ENCODE results near the gene PADI3. TPM values are rescaled to one million over a fixed set of nuclear protein-coding genes. Genes with fewer than 3 reads are reported as not detected.

Gene PADI3
- total RNA-seq, 4 donors from 2014 or later, result not detected

GRCh38 chr1:17328855-17329254 is 80.0 kb downstream of the PADI3 start:
- H3K27me3 ChIP-seq, result peaks cover 0 to 52% (median 3%) of the 10 kb centered on the region in 4 donors
- no peak overlapping the region for H3K27ac ChIP-seq (replicated peaks in 1 of 4)
- H3K4me3 ChIP-seq, result no peak overlapping the region
- intact Hi-C loops (cut with DNase I), result no loop called here
- TF ChIP-seq POLR2AphosphoS5 (IDR thresholded peaks at IDR 0.05) (no peak), EP300 (IDR thresholded peaks at IDR 0.05) (no peak), POLR2A (IDR thresholded peaks at IDR 0.05; ENCODE audit: low read depth) (no peak), CTCF (IDR thresholded peaks at IDR 0.05) (no peak)
- no peaks in the 10 kb centered on the region for H3K4me1 ChIP-seq
- 74% methylated on average over 5 of the region's 5 CpGs for WGBS
- no peaks in the 10 kb centered on the region for H3K36me3 ChIP-seq
- no peak for DNase-seq (ENCODE audit: extremely low spot score)
- H3K9me3 ChIP-seq, result peaks cover 0 to 12% (median 0%) of the 10 kb centered on the region in 4 donors

GRCh38 chr1:17329610-17330009 is 80.7 kb downstream of the PADI3 start:
- intact Hi-C loops (cut with DNase I), result loop anchor here (10.0 kb wide), 1 partner anchor 205 kb away; no protein-coding TSS in a partner anchor
- no peak for DNase-seq (ENCODE audit: extremely low spot score)
- Histone ChIP-seq H3K27me3 (peaks cover 0 to 52% (median 3%) of the 10 kb centered on the region in 4 donors), H3K27ac (replicated peaks in 1 of 4) (no peak overlapping the region), H3K4me1 (no peaks in the 10 kb centered on the region), H3K9me3 (peaks cover 0 to 12% (median 0%) of the 10 kb centered on the region in 4 donors), H3K36me3 (no peaks in the 10 kb centered on the region), H3K4me3 (no peak overlapping the region)
- TF ChIP-seq EP300 (IDR thresholded peaks at IDR 0.05) (no peak), POLR2A (IDR thresholded peaks at IDR 0.05; ENCODE audit: low read depth) (no peak), CTCF (IDR thresholded peaks at IDR 0.05) (no peak), POLR2AphosphoS5 (IDR thresholded peaks at IDR 0.05) (no peak)
- WGBS, result 83% methylated on average over 4 of the region's 4 CpGs

- 76% methylated on average over 7 of the region's 7 CpGs for whole genome bisulfite sequencing
- no peaks in the 10 kb centered on the region for H3K36me3 ChIP-seq
- H3K4me1 ChIP-seq, result no peaks in the 10 kb centered on the region
- TF ChIP-seq EP300 (IDR thresholded peaks at IDR 0.05), result no peak
- no peak for TF ChIP-seq CTCF (IDR thresholded peaks at IDR 0.05)
- no peak for TF ChIP-seq POLR2A (IDR thresholded peaks at IDR 0.05; ENCODE audit: low read depth)
- no peak for TF ChIP-seq POLR2AphosphoS5 (IDR thresholded peaks at IDR 0.05)
- H3K27ac ChIP-seq (replicated peaks in 1 of 4), result no peak overlapping the region
- intact Hi-C loops (cut with DNase I), result loop anchor here (10.0 kb wide), 1 partner anchor 206 kb away; no protein-coding TSS in a partner anchor
- peaks cover 0 to 12% (median 0%) of the 10 kb centered on the region in 4 donors for H3K9me3 ChIP-seq
- peaks cover 0 to 61% (median 5%) of the 10 kb centered on the region in 4 donors for H3K27me3 ChIP-seq
- no peak overlapping the region for H3K4me3 ChIP-seq
- no peak for DNase-seq (ENCODE audit: extremely low spot score)
Measured at GRCh38 chr1:17330856-17331255, 82.0 kb downstream of the PADI3 start.

GRCh38 chr1:17333081-17333480 is 84.2 kb downstream of the PADI3 start:
- peaks cover 0 to 65% (median 4%) of the 10 kb centered on the region in 4 donors for H3K27me3 ChIP-seq
- no peak overlapping the region for H3K27ac ChIP-seq (replicated peaks in 1 of 4)
- no peaks in the 10 kb centered on the region for H3K36me3 ChIP-seq
- WGBS, result 90% methylated on average over 8 of the region's 8 CpGs
- intact Hi-C loops (cut with DNase I), result loop anchor here (10.0 kb wide), 1 partner anchor 208 kb away; no protein-coding TSS in a partner anchor
- no peaks in the 10 kb centered on the region for H3K4me1 ChIP-seq
- no peak overlapping the region for H3K4me3 ChIP-seq
- no peak for TF ChIP-seq POLR2A (IDR thresholded peaks at IDR 0.05; ENCODE audit: low read depth)
- no peak for TF ChIP-seq EP300 (IDR thresholded peaks at IDR 0.05)
- TF ChIP-seq POLR2AphosphoS5 (IDR thresholded peaks at IDR 0.05), result no peak
- TF ChIP-seq CTCF (IDR thresholded peaks at IDR 0.05), result no peak
- H3K9me3 ChIP-seq, result peaks cover 0 to 12% (median 0%) of the 10 kb centered on the region in 4 donors
- DNase-seq (ENCODE audit: extremely low spot score), result no peak

Small RNA genes lying within 50 kb of the gene (small RNA-seq; reads per million reads assigned to genes)
- gene MIR3972, result 0 reads per million in 3 donors

Other genes starting within 250 kb of the PADI3 start
- gene ATP13A2, start 237.2 kb upstream of the PADI3 start, total RNA-seq, result 10 to 100 TPM; 16.1 to 30.8 (median 23.2) TPM
- 100 to 1,000 TPM in 3 of 4 donors, 10 to 100 TPM in 1; 95.4 to 129 (median 120) TPM for gene SDHB, start 195.1 kb upstream of the PADI3 start, total RNA-seq
- gene PADI2, start 129.6 kb upstream of the PADI3 start, total RNA-seq, result 1 to 10 TPM in 1 of 4 donors, under 1 TPM in 3; 0.39 to 2.0 (median 0.65) TPM
- gene PADI1, start 44.0 kb upstream of the PADI3 start, total RNA-seq, result 1 to 10 TPM in 1 of 4 donors, not detected in 3; 2.1 TPM
- 1 to 10 TPM in 1 of 4 donors, not detected in 3; 5.6 TPM for gene PADI4, start 59.1 kb downstream of the PADI3 start, total RNA-seq
- gene PADI6, start 123.1 kb downstream of the PADI3 start, total RNA-seq, result not detected
- gene RCC2, start 190.6 kb downstream of the PADI3 start, total RNA-seq, result 10 to 100 TPM; 12.0 to 22.6 (median 20.5) TPM